GM10266 (cell line): ENCODE measurements around the gene ZC3HAV1L.

Source experiments
- DNase-seq: peaks from one replicate; pipeline ENCODE4 v3.0.0; 2012; ENCODE audit errors: extremely low spot score
- TF ChIP-seq, protein P1 (sequence below): IDR thresholded peaks from 2 replicates; pipeline ENCODE4 v1.5.1; 2012; ENCODE audit warnings: mild to moderate bottlenecking, low read depth; ENCODE audit not compliant: control insufficient read depth, insufficient read depth; ENCODE audit errors: missing control alignments

The ZC3HAV1L gene

DNA sequence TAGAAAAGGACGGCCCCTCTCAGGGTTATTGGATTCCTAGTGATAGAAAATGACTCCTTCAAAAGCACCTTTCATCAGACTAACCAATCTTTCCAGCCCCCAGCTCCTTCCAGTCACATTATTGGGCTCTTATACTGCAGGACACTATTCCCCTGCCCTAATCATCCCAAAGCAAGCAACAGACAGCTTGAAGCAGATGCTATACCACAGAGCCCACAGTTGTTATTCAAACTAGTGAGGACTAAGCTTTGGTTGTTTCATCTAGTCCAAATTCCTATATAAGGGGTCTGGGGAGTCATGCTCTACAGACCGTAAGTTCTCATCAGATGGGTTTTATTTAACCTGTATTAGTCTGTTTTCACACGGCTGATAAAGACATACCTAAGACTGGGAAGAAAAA is 24.5 kb downstream of the ZC3HAV1L start:
- DNase-seq = no peak
- TF ChIP-seq, protein P1, sequence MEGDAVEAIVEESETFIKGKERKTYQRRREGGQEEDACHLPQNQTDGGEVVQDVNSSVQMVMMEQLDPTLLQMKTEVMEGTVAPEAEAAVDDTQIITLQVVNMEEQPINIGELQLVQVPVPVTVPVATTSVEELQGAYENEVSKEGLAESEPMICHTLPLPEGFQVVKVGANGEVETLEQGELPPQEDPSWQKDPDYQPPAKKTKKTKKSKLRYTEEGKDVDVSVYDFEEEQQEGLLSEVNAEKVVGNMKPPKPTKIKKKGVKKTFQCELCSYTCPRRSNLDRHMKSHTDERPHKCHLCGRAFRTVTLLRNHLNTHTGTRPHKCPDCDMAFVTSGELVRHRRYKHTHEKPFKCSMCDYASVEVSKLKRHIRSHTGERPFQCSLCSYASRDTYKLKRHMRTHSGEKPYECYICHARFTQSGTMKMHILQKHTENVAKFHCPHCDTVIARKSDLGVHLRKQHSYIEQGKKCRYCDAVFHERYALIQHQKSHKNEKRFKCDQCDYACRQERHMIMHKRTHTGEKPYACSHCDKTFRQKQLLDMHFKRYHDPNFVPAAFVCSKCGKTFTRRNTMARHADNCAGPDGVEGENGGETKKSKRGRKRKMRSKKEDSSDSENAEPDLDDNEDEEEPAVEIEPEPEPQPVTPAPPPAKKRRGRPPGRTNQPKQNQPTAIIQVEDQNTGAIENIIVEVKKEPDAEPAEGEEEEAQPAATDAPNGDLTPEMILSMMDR = no peak

DNA sequence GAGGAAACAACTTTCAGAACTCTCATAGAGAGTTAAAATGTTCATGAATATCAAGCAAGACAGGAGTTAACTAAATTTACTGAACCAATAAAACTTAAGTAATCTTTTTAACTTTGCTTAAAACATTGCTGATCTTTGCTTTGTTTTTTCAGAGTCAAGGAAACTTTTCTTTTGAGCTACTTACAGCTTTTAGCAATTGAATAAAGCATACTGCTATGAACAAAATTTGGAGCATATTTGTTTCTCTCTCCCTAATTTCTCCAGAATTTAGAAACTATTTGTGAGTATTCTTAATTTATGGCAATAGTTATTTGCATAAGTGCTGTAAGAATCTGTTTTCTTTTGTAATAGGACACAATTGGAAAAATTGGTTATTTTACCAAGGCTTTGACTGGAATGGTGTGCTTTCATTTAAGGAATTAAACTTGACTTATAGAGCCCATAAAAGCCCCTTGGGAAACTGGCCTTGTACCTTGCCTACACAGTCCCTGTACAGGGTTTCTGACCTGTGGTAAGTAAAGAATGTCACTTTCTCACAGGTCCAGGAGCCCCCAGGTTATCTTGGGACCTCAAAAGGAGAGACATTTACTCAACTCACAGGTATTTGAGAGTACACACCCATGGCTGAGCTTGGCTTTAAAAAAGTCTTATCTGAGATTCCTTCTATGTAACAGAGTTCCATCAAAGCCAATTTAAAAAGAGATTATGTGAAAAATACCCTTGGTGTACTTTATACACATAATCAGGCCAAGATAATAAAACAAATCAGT is 31.3 kb downstream of the ZC3HAV1L start:
- TF ChIP-seq, protein P1 = no peak
- DNase-seq = no peak

DNA sequence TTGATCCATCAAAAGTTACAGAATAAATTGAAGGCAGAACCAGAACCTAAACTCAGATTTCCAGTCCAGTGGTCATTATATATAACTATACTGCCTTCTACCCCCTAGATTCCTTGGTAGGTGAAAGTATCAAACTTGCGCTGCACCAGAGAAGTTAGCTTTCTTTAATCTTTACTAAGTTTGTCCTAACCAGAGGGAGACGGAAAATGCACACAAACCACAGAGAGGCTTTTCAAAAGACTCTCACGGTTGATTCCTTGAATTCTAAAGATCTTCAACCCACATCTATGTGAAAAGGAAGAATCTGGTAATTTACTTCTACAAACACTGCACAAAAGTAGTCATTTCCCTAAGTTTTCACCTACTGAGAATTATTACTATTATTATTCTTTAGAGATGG is 36.4 kb downstream of the ZC3HAV1L start:
- TF ChIP-seq, protein P1 = no peak
- DNase-seq = no peak

DNA sequence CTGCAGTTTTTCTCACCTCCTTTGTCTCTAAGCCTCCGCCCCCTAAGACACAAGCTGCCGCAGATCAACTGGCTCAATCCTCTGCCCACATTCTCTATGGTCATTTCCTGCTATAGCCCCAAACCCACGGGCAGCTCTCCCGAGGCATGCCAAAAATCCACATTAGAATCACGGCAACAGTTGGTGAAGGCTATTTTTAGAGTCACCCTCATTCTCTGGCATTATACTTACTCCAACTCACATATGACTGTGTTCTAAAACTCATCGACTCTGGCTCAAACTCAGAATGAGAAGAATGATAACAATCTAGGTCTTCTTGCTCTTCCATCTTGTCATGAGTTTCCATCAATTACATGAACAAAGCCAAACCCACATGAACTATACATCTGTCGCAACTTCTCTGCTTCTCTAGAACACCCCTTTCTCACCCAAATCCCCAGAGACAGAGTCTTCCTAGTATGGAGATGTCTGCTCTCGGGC is 43.8 kb downstream of the ZC3HAV1L start:
- no peak for DNase-seq
- TF ChIP-seq, protein P1 = no peak

DNA sequence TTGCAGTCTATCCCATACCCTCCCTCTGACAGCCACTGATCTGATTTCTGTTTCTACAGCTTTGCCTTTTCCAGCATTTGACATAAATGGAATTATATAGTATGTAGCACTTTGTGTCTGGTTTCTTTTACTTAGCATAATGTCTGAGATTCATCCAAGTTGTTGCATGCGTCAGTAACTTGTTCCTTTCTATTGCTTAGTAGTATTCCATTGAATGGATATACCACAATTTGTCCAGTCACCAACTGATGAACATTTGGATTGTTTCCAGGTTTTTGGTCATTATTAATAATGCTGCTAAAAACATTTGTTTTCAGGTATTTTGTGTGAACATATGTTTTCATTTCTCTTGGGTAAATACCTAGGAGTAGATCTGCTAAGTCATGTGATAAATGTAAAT is 48.2 kb downstream of the ZC3HAV1L start:
- no peak for DNase-seq
- TF ChIP-seq, protein P1 = no peak

DNA sequence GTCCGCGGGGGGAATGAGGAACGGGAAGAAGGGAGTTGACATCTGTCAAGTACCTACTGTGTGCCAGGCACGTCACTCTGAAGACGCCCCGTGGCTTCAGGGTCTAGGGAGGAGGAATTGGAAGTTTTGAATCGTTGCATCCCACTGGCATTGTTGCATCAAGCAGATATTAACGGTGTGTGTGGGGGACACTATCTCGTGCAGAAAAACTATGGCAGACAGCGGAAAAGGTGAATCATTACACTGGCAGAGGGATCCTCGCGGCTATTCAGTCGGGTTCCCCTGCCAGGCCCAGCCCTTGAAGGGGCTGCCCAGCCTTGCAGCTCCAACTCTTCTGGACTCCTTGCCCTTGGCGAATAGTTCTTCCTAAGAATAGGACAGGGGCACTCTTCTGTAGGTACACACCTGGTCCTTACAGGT is 53.6 kb downstream of the ZC3HAV1L start:
- no peak for DNase-seq
- TF ChIP-seq, protein P1 = no peak

DNA sequence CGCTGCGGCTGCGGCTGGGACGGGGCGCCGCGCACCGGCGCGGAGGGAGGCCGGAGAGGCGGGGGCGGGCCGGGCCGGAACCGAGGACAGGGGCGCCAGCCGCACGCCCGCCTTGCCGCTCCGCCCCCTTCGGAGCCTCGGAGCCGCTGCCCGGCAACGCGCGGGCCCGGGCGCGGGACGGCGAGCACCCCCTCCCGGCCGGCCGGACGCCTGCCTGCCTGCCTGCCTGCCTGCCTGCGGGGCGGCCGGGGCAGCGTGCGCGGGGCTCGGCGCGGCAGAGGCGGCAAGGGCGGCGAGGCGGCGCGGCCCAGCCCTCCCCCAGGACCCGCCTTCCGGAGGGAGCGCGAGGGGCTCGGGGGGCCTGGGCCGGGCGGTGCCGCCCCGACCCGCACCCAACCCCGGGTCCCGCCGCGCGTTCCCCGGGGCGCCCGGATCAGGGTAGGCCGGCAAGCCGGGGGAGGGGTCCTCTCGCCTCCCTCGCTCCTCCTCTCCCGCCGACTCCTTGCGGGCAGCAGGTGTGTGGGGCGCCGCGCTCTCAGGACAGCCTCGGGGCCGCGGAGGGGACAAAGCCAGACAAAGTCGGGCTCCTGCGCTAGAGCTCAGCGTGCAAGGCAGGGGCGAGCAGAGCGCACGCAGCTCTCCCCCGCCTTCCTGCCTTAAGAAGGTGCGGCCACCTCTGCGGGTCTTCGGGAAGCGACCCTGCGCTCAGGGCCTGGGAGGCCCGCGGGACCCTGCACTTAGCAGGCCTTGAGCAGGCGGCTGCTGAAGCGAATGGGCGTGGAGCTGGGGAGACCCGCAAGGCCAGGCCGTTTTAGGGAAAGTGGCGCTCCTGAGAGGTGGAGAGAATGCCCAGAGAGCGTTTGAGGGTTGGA is 54.3 kb downstream of the ZC3HAV1L start, which contains the start of gene KIAA1549:
Gene KIAA1549 (minus strand): TSS at position 58 of the 872 bp plus-strand sequence. CDS start 120 bp downstream, outside the sequence.
- peak; percentile 94 for DNase-seq

More for the DNA sequence above, 54.3 kb downstream of the ZC3HAV1L start, which contains the start of gene KIAA1549:
- TF ChIP-seq, protein P1 = peak; percentile 76
